Endothelial cell (in vitro differentiated cells): Measurements from ENCODE around the gene SMIM20. TPM values are rescaled to one million over a fixed set of nuclear protein-coding genes. Genes with fewer than 3 reads are reported as not detected.
"Not testable (repeated sequence)": the region's sequence is repeated elsewhere in the genome, so short reads cannot be mapped to it uniquely, and the experiment has no call there.

ENCODE experiments used
- DNase-seq: peaks from one replicate; pipeline ENCODE4 v3.0.0; 2021; ENCODE audit warnings: low spot score
- H3K27ac Mint-ChIP-seq: one replicate; pipeline ENCODE4 v1.8.0; 2021; ENCODE audit warnings: mixed read lengths, inconsistent platforms; ENCODE audit not compliant: unreplicated experiment
- H3K27me3 Mint-ChIP-seq: one replicate; pipeline ENCODE4 v1.8.0; 2021; ENCODE audit warnings: mild to moderate bottlenecking, moderate library complexity, mixed read lengths, inconsistent platforms; ENCODE audit not compliant: unreplicated experiment
- H3K36me3 Mint-ChIP-seq: one replicate; pipeline ENCODE4 v1.8.0; 2021; ENCODE audit warnings: mild to moderate bottlenecking, low read depth, mixed read lengths, inconsistent platforms; ENCODE audit not compliant: unreplicated experiment
- H3K4me1 Mint-ChIP-seq: one replicate; pipeline ENCODE4 v1.8.0; 2021; ENCODE audit warnings: mild to moderate bottlenecking, mixed read lengths, inconsistent platforms; ENCODE audit not compliant: unreplicated experiment
- H3K4me3 Mint-ChIP-seq: one replicate; pipeline ENCODE4 v1.8.0; 2021; ENCODE audit warnings: mild to moderate bottlenecking, mixed read lengths, inconsistent platforms; ENCODE audit not compliant: unreplicated experiment
- H3K9me3 Mint-ChIP-seq: one replicate; pipeline ENCODE4 v1.8.0; 2021; ENCODE audit warnings: mixed read lengths, inconsistent platforms; ENCODE audit not compliant: unreplicated experiment
- long read RNA-seq: library from polyadenylated mRNA; unstranded; transcript quantifications from one replicate; pipeline ENCODE4 v2.0.0, GENCODE V29; 2020; ENCODE audit not compliant: unreplicated experiment
- total RNA-seq: library from RNA; stranded (reverse); fragmentation: NEBNext Ultra II Directional; extraction: Animal tissue kit (Norgen Biotek cat#: 25700); gene quantifications from one replicate; pipeline ENCODE4 v1.2.1, GENCODE V29; 2021; ENCODE audit not compliant: unreplicated experiment
- TF ChIP-seq, protein P1 (sequence below): fragments of 200-600 bp; sonication (generic); IDR thresholded peaks from one replicate; pipeline ENCODE4 v1.5.0; 2021; ENCODE audit warnings: antibody characterized with exemption; ENCODE audit not compliant: unreplicated experiment

The SMIM20 gene
- total RNA-seq = 22.5 TPM
- long read RNA-seq, transcript SMIM20-201 (3 exons, 935 nt) = major isoform, 19 of 27 reads
- long read RNA-seq, partial matches to known transcripts = 1 of 27 reads
- long read RNA-seq, other reads (novel, unspliced or antisense) = 5 of 27 reads

DNA sequence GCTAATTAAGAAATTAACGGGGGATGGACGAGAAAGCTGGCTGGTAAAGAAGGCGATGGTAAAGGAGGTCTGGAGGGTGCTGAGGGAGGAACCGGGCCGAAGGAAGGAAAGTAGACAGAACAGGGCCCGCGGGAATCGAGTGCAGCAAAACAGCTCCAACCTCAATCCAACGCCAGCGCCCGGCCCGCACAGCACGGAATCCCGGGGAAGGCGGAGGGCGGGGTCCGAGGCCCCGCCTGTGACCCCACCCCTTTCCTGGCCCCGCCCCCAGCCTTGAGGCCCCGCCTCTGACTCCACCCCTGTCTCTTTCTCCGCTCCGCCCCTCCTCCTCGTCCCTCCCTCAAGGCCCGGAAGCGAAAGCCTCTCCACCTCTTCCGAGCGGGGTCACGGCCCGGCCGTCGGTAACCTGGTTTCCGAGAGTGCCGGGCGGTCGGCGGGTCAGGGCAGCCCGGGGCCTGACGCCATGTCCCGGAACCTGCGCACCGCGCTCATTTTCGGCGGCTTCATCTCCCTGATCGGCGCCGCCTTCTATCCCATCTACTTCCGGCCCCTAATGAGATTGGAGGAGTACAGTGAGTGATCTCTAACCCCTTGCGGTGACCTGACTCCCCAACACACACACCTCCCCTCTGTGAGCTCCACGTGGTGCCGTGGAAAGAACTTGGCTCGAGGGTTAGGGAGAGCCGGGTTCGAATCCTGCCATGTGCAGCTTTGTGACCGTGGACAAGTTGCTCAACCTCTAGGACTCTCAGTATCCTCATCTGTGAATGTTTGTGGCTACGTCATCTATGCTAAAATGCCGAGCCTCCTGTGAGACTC lies at the start of gene SMIM20:
Gene SMIM20 (plus strand): TSS at position 370 of the 819 bp plus-strand sequence. CDS start 94 bp downstream, at position 464.
- Mint-ChIP-seq H3K27me3 (peaks cover 16% of the 10 kb centered on the region), H3K27ac (peak within 1 kb of the TSS; percentile 94), H3K4me1 (peaks cover 16% of the 10 kb centered on the region), H3K9me3 (no peaks in the 10 kb centered on the region), H3K36me3 (peaks cover 6% of the 10 kb centered on the region), H3K4me3 (peak within 1 kb of the TSS; percentile 97)
- DNase-seq = peak; percentile 93
- TF ChIP-seq, protein P1, sequence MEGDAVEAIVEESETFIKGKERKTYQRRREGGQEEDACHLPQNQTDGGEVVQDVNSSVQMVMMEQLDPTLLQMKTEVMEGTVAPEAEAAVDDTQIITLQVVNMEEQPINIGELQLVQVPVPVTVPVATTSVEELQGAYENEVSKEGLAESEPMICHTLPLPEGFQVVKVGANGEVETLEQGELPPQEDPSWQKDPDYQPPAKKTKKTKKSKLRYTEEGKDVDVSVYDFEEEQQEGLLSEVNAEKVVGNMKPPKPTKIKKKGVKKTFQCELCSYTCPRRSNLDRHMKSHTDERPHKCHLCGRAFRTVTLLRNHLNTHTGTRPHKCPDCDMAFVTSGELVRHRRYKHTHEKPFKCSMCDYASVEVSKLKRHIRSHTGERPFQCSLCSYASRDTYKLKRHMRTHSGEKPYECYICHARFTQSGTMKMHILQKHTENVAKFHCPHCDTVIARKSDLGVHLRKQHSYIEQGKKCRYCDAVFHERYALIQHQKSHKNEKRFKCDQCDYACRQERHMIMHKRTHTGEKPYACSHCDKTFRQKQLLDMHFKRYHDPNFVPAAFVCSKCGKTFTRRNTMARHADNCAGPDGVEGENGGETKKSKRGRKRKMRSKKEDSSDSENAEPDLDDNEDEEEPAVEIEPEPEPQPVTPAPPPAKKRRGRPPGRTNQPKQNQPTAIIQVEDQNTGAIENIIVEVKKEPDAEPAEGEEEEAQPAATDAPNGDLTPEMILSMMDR = no peak

DNA sequence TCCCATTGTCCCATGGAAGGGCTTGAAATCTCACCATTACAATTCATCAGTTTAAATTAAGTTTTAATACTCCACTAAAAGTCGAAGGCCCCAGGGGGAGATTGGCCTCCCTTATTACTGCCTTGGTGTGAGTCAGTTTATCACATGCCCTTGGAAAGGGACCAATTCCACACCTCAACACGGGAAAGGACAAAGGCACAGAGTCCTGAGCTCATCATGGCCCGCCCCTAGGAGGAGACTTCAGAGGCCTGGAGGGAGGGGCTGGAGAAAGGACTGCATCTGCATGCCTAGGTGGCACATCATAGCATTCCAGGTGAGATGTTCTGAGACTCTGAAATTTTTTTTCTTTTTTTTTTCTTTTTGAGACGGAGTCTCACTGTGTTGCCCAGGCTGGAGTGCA lies 48.4 kb upstream of the SMIM20 start:
- Mint-ChIP-seq H3K27me3 (peaks cover 16% of the 10 kb centered on the region), H3K4me3 (no peak overlapping the region), H3K27ac (no peak overlapping the region), H3K9me3 (no peaks in the 10 kb centered on the region), H3K36me3 (peaks cover 10% of the 10 kb centered on the region), H3K4me1 (peaks cover 59% of the 10 kb centered on the region)
- TF ChIP-seq, protein P1 = no peak
- DNase-seq = no peak

DNA sequence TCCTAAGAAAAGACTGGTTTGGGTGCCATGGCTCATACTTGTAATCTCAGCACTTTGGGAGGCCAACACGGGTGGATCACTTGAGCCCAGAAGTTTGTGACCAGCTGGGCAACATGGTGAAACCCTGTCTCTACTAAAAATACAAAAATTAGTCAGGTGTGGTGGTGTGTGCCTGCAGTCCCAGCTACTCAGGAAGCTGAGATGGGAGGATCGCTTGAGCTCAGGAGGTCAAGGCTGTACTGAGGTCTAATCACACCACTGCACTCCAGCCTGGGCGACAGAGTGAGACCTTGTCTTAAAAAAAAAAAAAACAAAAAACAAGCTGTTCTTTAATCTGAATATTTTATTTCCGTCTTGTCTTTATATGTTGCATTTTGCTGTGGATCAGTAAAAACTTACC lies 47.6 kb upstream of the SMIM20 start:
- peaks cover 12% of the 10 kb centered on the region for H3K27me3 Mint-ChIP-seq
- H3K36me3 Mint-ChIP-seq = peaks cover 10% of the 10 kb centered on the region
- peak overlapping the region; percentile 65 for H3K4me3 Mint-ChIP-seq
- DNase-seq, H3K9me3 Mint-ChIP-seq: not testable (repeated sequence)
- H3K4me1 Mint-ChIP-seq = peaks cover 52% of the 10 kb centered on the region
- peak overlapping the region; percentile 92 for H3K27ac Mint-ChIP-seq

DNA sequence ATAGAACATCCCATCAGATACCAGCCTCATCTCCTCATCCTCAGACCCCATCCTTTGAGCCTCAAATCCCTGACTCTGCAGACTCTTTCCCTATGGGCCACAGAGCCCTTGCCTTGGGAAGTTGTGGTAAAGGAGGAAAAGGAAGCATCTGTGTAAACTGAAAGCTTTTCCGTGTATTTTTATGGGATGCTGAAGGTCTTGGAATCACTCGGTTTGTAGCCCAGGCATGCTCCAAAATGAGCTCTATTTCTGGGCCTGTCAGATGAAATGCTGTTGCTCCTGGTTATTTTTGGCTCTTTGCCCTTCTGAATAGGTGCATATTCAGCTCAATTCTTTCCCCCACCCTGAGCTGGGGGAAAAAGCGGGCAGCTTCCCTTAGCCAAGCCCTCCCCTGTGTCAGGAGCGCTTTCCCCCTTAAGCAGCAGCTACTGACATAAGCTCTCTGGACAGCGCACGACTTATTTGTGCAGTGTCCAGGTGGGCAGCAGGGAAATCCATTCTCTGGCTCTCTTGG lies 46.2 kb upstream of the SMIM20 start:
- H3K4me1 Mint-ChIP-seq = peaks cover 52% of the 10 kb centered on the region
- peak overlapping the region; percentile 92 for H3K27ac Mint-ChIP-seq
- TF ChIP-seq, protein P1 = no peak
- no peaks in the 10 kb centered on the region for H3K9me3 Mint-ChIP-seq
- DNase-seq = peak; percentile 31
- H3K4me3 Mint-ChIP-seq = peak overlapping the region; percentile 5
- peaks cover 8% of the 10 kb centered on the region for H3K27me3 Mint-ChIP-seq
- H3K36me3 Mint-ChIP-seq = peaks cover 7% of the 10 kb centered on the region

DNA sequence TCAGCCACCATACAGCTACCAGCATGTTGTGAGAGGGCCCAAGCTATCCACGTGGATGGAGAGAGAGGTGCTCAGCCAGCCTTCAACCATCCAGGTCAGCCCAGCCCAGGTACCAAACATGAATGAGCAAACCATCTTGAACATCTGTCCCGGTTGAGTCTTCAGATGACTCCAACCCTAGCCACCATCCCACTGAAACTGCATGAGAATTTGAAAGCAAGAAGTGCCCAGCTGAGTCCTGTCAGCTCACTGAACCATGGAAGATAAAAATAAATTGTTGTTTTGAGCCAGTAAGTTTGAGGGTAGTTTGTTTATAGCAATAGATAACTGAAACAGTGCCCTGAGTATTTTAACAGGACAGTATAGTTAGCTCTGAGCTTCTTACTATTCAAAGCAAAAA lies 43.9 kb upstream of the SMIM20 start:
- Mint-ChIP-seq H3K27ac (no peak overlapping the region), H3K4me1 (peaks cover 53% of the 10 kb centered on the region), H3K4me3 (no peak overlapping the region), H3K9me3 (no peaks in the 10 kb centered on the region), H3K36me3 (peaks cover 11% of the 10 kb centered on the region), H3K27me3 (no peaks in the 10 kb centered on the region)
- TF ChIP-seq, protein P1 = no peak
- no peak for DNase-seq
